Stimulated activated CD4-positive, alpha-beta T cell treated with anti-CD3 and anti-CD28 coated beads, Interleukin-1b, Interleukin-23, amount 100 ng/mL, for 48 hours (primary cell): ENCODE data around the gene KRTAP5-7.
"Not testable (repeated sequence)": the region's sequence is repeated elsewhere in the genome, so short reads cannot be mapped to it uniquely, and the experiment has no call there.

Experiments used
- DNase-seq: peaks from one replicate; pipeline ENCODE4 v3.0.0-alpha.2; 2020

KRTAP5-7 gene

DNA sequence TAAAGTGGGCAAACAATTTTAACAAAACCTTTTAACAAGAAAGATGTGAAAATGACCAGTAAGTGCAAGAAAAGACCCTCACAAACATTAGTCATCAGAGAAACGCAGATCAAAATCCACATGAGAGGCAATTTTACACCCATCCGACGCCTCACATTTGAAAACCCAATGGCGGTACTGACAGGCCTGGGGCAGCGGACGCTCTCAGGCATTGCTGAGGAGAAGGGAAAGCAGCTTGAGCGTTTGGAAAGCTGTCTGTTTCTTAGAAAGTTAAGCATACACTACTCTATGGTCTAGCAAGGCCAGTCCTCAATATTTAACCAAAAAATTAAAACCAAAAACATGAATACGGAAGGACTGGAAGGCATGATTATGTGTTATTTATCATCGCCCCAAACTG, 8.8 kb downstream of the KRTAP5-7 start:
- no peak for DNase-seq

DNA sequence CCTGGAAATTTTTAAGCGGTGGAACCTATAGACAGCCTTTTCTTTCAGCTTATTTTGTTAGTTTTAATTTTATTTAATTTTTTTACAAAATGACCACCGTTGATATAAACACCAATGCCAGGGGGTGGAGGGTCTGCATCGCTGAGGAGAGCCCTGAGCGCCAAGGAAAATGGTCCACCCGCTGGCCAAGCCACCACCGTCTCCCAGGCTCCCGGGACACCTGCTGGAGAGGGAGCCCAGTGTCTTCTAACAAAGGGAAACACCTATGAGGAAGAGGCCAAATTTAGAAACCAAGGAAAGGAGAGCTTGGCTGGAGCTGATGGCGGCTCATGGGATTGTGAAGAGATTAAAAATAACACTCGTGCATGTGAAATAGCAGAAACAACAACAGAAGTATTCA, 10.5 kb downstream of the KRTAP5-7 start:
- DNase-seq, result no peak

DNA sequence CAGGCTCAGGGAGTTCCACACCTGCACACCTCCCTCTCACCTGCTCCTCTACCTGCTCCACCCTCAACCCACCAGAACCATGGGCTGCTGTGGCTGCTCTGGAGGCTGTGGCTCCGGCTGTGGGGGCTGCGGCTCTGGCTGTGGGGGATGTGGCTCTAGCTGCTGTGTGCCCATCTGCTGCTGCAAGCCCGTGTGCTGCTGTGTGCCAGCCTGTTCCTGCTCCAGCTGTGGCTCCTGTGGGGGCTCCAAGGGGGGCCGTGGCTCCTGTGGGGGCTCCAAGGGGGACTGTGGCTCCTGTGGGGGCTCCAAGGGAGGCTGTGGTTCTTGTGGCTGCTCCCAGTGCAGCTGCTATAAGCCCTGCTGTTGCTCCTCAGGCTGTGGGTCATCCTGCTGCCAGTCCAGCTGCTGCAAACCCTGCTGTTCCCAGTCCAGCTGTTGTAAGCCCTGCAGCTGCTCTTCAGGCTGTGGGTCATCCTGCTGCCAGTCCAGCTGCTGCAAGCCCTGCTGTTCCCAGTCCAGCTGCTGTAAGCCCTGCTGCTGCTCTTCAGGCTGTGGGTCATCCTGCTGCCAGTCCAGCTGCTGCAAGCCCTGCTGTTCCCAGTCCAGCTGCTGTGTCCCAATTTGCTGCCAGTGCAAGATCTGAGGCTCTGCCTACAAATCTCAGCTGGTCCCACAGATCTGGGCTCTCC, 11.1 kb downstream of the KRTAP5-7 start, which contains the start of gene KRTAP5-8:
KRTAP5-8 (plus strand) TSS at position 49 of the 689 bp plus-strand sequence; CDS start at position 80, 31 bp downstream.
- DNase-seq, result not testable (repeated sequence)

DNA sequence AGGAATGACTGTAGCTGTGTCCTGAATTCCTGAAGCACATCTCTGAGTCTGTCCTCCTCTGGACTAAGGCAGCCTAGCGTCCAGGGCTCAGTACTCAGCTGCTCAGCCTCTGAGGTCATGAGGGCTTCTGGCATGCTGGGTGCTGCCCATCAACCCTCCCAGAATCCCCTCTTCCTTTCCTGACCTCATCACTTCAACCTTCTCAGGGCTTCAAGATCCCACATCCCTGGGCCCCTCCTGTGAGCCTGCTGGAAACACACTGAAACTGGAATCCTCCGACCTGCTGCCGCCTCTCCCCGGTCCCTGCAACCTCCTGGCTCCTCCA, 11.6 kb downstream of the KRTAP5-7 start:
- DNase-seq, result no peak

DNA sequence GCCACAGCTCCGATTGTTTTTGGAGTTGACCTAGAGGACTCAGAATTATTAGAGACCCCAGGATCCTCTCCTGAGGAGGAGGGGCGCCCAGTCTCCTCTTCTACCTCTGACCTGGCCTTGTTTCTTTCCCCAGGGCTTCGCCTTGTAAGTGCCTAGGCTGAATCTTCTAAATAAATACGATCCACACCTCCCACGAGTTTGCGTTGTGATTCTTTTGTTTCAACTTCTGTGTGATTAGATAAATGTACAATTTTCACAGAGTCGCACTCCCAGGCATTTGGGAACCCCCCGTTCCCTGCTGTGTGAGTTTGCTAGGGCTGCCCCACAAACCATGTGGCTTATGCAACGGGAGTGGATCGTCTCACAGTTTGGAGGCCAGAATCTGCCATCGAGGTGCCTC, 11.9 kb downstream of the KRTAP5-7 start:
- no peak for DNase-seq

DNA sequence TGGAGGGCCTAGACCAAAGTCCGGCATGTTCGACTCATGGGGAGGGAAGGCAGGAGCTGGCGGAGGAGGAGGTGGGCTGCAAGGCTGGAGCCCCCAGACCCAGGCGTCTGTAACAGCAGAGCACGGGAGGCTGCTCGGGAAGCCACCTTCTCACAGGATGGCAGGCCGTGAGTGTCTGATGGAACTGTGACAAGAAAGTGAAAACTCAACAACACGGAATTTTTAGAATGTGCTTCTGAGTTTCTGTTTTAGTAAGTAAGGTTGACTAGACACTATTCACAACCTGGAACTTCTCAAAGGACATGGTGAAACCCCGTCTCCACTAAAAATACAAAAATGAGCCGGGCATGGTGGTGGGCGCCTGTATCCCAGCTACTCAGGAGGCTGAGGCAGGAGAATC, 12.9 kb downstream of the KRTAP5-7 start:
- DNase-seq, result not testable (repeated sequence)

DNA sequence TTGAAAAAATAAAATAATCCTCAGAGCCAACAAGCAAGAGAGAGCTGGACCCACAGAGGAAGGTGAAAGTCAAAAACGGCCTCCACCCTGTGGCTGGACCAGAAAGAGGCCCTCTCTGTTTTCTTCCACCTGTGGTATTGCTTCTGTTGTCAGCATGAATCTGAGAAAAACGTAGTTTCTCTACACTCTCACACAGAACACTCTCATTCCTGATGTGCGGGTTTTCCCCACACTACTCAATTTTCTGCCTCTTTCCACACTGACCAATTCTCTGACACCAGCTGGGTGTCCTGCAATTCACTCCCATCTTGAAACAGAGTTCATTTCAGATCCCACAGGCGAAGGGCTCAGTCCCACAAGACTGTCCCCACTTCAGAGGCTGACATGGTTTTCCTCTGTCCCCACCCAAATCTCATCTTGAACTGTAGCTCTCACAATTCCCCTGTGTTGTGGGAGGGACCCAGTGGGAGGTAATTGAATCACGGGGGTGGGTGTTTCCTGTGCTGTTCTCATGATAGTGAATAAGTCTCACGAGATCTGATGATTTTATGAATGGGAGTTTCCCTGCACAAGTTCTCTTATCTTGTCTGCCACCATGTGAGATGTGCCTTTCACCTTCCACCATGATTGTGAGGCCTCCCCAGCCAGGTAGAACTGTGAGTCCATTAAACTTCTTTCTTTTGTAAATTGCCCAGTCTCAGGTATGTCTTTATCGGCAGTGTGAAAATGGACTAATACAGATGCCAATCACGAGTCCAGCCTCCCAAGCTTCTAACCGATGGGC, 13.6 kb downstream of the KRTAP5-7 start:
- not testable (repeated sequence) for DNase-seq

DNA sequence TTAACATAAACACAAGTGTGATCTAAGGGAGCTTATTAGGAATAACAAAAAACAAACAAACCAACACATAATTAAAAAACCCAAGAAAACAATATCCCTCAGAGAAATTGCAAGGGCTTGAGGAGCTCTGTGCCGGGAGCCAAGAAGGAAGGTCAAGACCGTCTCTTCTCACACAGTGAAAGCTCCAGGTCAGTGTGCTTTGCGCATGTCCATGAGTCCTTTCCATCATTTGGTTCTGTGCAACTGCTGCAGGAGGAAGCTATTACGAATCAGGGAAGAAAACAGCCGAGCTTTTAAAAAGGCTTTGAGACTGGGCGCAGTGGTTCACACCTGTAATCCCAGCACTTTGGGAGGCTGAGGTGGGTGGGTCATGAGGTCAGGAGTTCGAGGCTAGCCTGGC, 15.3 kb downstream of the KRTAP5-7 start:
- no peak for DNase-seq

DNA sequence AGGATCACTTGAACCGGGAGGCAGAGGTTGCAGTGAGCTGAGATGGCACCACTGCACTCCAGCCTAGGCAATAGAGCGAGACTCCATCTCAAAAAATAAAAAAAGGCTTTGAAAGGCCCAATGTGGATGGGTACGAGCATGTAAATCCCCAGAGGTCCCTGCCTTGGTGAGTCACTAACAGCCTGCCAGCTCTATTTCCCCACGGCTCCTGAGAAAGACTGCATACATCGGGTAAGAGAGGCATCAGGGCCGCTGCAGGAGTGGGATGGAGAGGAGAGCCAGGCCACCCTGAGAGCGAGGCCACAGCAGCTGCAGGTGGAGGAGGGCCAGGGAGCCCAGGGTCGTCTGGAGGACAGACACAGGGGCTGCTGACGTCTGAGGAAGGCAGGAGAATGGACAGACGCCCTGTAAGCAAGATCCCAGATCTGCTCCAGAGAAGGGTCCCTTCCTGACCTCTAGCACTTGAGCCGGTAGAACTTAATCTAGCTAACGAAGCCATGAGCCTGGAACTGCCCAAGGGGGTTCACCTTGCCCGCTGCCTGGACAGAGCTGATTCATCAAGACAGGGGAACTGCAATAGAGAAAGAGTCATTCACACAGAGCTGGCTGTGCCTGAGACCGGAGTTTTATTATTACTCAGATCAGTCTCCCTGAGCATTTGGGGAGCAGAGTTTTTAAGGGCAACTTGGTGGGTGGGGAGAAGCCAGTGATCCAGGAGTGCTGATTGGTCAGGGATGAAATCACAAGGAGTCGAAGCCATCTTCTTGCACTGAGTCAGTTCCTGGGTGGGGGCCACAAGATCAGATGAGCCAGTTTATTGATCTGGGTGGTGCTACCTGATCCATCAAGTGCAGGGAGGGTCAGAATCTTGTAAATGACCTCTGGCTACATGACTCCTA, 16.1 kb downstream of the KRTAP5-7 start:
- peak; percentile 53 for DNase-seq

DNA sequence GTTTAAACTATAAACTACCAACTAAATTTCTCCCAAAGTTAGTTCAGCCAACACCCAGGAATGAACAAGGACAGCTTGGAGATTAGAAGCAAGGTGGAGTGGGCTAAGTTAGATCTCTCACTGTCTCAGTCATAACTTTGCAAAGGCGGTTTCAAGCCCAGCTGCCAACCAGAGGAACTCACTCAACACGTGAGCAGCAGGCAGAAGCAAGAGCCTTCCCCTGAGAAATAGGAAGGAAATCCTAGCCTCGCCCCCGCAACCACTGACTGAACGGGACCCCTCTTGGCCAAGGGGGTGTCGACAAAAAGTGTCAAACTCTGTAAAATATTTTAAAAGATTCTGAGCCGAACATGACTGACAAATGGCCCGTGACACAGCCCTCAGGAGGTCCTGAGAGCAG, 16.8 kb downstream of the KRTAP5-7 start:
- DNase-seq, result no peak

DNA sequence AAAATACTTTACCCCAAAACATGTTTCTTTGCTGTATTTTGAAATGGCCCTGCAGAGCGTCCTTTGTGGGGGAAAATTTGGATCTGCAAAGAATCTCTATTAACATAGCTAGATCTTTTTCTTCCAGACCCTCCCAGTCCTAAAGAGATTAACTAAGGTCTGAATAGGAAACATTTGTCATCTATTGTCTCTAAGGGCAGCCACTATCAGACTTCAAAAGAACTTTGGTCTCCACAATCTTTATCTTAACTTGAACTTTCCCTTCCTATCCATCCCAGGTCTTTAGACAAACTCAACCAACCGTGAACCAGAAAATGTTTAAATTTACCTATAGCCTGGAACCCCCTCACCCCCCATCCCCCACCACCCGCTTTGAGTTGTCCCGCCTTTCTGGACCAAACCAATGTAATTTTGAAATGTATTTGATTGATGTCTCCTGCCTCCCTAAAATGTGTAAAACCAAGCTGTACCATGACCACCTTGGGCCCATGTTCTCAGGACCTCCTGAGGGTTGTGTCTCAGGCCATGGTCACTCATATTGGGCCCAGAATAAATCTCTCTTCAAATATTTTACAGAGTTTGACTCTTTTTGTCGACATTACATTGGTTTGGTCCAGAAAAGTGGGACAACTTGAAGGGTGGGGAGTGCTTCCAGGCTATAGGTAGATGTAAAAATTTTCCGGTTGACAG, 17.6 kb downstream of the KRTAP5-7 start:
- DNase-seq, result no peak

DNA sequence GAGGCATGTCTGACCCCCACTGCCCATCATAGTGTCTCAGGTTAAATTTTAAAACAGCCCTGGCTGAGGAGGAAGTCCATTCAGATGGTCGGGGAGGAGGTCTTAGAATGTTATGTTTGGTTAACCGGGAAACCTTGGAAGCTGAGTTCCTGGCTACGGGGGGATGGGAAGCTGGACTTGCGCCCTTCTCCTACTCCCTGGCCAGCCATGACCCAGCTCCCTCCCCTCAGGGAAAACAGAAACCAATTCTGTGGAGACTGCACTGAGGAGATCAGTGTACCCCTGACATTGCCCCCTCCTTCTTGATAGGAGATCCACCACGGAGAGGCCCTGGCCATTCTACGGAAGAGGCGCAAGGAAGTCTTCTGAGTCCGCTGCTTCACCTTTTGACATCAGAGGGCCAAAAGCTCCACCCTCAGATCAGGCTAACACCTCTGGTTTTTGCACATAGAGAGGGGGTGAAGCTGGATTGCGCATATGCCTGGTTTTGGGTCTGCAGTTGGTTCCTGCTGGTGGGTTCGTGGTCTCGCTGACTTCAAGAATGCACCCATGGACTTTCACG, 18.4 kb downstream of the KRTAP5-7 start:
- DNase-seq, result no peak

DNA sequence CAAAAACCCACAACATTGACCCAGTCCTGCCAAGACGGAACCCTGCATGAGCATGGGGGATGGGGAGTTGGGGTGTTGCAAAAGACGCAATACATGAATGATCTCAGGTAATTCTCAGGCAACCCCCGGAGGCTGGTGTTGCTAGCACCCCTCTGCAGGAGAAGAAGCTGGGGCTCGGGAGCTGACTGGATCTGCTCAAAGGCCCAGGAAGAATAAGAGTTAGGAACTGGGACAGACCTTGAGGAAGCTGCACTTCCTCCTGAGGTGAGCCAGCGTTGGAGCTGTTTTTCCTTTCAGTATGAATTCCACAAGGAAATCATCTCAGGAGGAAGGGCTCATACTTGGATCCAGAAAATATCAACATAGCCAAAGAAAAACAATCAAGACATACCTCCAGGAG, 21.1 kb downstream of the KRTAP5-7 start, which contains the start of gene KRTAP5-9:
KRTAP5-9 (plus strand) TSS at position 301 of the 400 bp plus-strand sequence. CDS start 238 bp downstream, outside the sequence.
- DNase-seq, result no peak

DNA sequence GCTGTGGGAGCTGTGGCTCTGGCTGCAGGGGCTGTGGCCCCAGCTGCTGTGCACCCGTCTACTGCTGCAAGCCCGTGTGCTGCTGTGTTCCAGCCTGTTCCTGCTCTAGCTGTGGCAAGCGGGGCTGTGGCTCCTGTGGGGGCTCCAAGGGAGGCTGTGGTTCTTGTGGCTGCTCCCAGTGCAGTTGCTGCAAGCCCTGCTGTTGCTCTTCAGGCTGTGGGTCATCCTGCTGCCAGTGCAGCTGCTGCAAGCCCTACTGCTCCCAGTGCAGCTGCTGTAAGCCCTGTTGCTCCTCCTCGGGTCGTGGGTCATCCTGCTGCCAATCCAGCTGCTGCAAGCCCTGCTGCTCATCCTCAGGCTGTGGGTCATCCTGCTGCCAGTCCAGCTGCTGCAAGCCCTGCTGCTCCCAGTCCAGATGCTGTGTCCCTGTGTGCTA, 21.7 kb downstream of the KRTAP5-7 start:
- no peak for DNase-seq

DNA sequence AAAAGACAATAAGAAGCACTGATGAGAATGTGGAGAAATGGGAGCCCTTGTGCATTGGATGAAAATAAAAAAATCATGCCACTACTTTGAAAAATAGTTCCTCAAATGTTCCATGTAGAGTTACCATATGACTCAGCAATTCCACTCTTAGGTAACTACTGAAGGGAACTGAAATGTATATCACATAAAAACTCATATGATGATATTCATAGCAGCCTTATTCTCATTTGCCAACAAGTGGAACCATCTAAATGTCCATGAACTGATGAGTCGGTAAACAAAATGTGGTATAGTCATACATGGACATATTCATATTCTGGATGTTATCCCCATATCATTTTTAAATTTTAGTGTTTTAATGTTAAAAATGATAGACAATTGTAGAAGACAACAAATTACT, 24.6 kb downstream of the KRTAP5-7 start:
- DNase-seq, result no peak

DNA sequence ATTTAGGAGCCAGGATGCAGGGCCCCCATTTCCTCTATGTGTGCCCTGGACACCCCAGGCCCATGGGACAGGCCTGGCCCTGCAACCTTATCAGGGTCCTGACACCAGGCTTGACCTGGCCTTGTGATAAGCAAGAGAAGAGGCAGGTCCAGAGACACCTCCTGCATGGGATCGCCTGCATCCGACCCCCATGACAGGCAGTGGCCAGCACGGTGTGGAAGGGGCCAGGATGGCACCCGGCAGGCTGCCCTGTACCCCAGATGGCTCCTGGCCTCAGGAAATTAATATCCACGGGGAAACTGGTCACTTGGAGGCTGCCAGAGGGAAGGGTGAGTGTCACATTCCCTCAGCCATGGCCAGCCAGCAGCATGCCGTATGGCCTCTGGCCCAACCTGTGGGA, 27.9 kb downstream of the KRTAP5-7 start:
- no peak for DNase-seq

DNA sequence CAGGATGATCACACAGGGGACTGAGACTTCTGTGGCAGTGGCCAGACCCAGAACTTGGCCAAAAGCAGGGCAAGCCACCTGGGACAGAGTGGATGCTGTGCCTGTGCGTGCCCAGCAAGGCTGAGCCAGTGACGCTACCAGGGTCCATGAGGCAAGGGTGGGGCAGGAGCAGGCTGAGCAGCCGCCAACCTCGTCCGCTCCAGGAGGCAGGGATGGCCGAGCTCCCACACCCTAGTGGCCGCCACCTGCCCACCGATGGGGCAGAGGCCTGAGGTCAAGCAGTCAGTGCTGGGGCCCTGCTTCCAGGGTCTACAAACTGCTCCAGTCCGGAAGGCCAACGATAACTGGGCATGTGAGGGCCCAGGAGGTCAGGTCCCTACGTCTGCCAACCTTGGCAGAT, 28.4 kb downstream of the KRTAP5-7 start:
- no peak for DNase-seq

DNA sequence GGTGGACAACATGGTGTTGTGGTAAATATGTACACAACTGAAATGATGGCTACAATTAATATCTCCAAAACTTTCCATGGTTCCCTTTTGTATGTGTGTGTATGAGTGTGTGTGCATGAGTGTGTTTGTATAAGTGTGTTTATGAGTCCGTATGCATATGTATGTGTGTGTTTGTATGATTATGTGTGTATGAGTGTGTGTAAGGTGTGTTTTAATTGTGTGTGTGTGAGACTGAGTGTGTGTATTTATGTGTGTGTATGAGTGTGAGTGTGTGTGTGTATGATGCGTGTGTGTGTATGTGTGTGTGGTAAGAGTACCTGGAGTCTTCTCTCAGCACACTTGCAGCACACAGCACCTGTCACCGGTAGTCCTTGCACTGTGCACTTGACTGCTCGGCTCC, 29.0 kb downstream of the KRTAP5-7 start:
- no peak for DNase-seq

DNA sequence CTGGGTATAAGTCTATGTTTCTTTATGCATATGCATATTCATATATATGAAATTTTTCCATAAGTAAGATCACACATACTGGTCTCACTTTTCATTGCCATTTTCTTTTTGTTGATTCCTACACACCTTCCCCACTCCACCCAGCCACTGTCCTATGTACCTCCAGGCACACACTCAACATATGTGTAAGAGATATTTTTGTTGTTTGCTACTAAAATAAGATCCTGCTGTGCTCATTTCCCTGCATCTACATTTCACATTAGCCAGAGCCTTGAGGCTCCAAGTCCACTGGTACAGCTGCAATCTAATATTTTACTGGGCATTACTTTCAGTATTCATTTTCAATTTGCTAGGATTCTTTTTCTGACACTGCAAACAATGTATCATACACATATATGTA, 30.2 kb downstream of the KRTAP5-7 start:
- DNase-seq, result no peak

DNA sequence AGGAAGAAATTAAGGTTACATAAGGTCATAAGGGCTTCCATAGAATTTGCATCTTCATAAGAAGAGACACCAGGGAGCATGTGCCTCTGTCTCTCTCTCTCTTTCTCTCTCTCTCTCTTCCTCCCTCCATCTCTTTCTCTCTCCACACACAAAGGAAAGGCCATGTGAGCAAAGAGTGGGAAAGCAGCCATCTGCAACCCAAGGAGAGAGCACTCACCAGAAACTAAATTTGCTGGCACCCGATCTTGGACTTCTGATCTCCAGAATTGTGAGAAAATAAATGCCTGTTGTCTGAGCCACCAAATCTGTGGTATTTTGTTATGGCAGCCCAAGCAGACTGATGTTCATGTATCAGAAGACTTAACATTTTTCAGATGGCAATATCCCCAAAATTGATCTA, 31.9 kb downstream of the KRTAP5-7 start:
- DNase-seq, result no peak

DNA sequence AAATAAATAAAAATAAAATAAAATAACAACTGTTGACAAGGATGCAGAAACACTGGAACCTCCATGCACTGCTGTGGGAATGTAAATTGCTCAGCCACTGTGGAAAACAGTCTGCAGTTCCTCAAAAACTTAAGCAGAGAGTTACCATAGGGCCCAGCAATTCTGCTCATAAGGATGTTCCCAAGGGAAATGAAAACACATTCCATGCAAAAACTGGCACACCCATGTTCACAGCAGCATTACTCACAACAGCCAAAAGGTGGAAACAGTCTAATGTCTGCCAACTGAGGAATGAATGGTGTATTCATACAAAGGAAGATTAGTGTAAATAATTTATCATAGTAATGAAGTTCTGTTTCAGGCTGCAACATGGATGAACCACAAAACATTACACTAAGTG, 35.1 kb downstream of the KRTAP5-7 start:
- no peak for DNase-seq

DNA sequence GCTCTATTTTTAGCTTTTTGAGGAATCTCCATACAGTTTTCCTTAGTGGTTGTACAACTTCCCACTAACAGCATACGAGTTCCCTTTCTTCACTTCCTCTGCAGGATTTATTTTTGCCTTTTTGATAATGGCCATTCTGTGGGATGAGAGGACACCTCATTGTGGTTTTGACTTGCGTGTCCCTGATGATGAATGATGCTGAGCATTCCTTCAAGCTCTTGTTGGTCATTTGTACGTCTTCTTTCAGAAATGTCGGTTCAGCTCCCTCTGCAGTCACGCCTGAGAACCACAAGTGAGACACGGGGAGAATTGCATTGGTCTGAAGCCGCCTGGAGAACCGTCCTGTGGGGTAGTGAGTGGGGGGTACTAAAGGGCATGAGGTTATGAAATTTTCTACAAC, 36.3 kb downstream of the KRTAP5-7 start:
- peak; percentile 21 for DNase-seq
